ENCODE measurements around the gene MEMO1. TPM values are rescaled to one million over a fixed set of nuclear protein-coding genes. Genes with fewer than 3 reads are reported as not detected.
"Not testable (repeated sequence)": the region's sequence is repeated elsewhere in the genome, so short reads cannot be mapped to it uniquely, and the experiment has no call there.

MEMO1 gene
- total and polyA plus RNA-seq, 4 experiments from 2014 or later, result 31.0 to 45.1 (median 42.3) TPM

DNA sequence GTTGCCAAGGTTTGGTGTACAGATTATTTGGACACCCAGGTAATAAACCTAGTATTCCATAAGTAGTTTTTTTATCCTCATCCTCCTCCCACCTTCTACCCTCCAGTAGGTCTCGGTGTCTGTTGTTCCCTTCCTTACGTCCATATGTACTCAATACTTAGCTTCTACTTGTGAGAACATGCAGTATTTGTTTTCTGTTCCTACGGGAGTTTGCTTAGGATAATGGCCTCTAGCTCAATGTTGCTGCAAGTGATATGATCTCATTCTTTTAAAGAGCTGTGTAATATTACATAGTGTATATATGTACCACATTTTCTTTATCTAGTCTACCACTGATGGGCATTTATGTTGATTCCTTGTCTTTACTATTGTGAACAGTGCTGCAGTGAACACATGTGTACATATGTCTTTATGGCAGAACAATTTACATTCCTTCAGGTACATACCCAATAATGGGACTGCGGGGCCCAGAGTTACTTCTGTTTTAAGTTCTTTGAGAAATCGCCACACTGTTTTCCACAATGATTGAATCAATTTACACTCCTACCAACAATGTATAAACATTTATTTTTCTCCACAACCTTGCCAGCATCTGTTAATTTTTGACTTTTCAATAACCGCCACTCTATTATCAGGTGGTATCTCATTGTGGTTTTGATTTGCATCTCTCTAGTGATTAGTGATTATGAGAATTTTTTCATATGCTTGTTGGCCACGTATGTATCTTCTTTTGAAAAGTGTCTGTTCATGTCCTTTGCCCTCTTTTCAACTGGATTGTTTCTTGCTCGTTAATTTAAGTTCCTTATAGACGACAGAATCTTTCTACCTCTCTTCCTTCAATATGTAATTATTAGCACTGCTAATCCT is 88.0 kb downstream of the MEMO1 start:
- no peak overlapping the region for H3K4me3 ChIP-seq (ENCODE audit: low read length in 2 of 2)
- no peak for DNase-seq
- H3K27me3 ChIP-seq (ENCODE audit: insufficient read depth, low read length), result no peaks in the 10 kb centered on the region
- no peaks in the 10 kb centered on the region for H3K9me3 ChIP-seq (ENCODE audit: control insufficient read depth in 1 of 2, low read length in 2 of 2)
- CTCF ChIA-PET (ENCODE audit: partially characterized antibody), result no interaction called here
- H3K4me1 ChIP-seq (ENCODE audit: insufficient read depth, low read length), result no peaks in the 10 kb centered on the region
- no peak overlapping the region for H3K27ac ChIP-seq (ENCODE audit: low read depth, low read length)
- Mint-ChIP-seq H3K36me3 (peaks cover 32 to 38% of the 10 kb centered on the region in 2 donors), H3K9me3 (no peaks in the 10 kb centered on the region), H3K4me3 (no peak overlapping the region), H3K27ac (peak overlapping the region in 3 of 7 donors; percentile 5 to 38 (median 32)), H3K27me3 (no peaks in the 10 kb centered on the region), H3K4me1 (peaks cover 0 to 11% (median 10%) of the 10 kb centered on the region in 4 donors)
- POLR2A ChIA-PET (ENCODE audit: partially characterized antibody), result no interaction called here
- intact Hi-C loops (cut with micrococcal nuclease), result no loop called here
- no peaks in the 10 kb centered on the region for H3K36me3 ChIP-seq (ENCODE audit: insufficient read depth, low read length)

DNA sequence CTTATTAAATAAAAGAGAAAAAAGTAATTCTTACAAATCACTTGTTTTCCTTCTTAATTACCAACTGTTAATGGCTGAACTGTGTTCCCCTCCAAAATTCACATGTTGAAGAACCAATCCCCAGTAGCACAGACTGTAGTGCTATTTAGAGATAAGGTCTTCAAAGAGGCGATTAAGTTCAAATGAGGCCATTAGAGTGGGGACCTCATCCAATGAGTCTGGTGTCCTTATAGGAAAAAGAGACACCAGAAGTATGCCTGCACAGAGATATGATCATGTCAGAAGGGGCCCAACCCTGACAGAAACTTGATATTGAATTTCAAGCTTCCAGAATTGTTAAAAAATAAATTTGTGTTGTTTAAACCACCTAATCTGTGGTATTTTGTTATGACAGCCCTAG is 89.8 kb downstream of the MEMO1 start:
- Histone ChIP-seq H3K9me3 (ENCODE audit: control insufficient read depth in 1 of 2, low read length in 2 of 2) (no peaks in the 10 kb centered on the region), H3K27me3 (ENCODE audit: insufficient read depth, low read length) (no peaks in the 10 kb centered on the region), H3K27ac (ENCODE audit: low read depth, low read length) (no peak overlapping the region), H3K36me3 (ENCODE audit: insufficient read depth, low read length) (no peaks in the 10 kb centered on the region), H3K4me3 (ENCODE audit: low read length in 2 of 2) (no peak overlapping the region), H3K4me1 (ENCODE audit: insufficient read depth, low read length) (no peaks in the 10 kb centered on the region)
- Mint-ChIP-seq H3K4me3 (no peak overlapping the region), H3K27ac (no peak overlapping the region), H3K9me3 (no peaks in the 10 kb centered on the region), H3K4me1 (peaks cover 0 to 11% (median 10%) of the 10 kb centered on the region in 4 donors), H3K27me3 (no peaks in the 10 kb centered on the region), H3K36me3 (peaks cover 40 to 42% of the 10 kb centered on the region in 2 donors)
- DNase-seq, result no peak
- intact Hi-C loops (cut with micrococcal nuclease), result no loop called here
- CTCF ChIA-PET (ENCODE audit: partially characterized antibody), result interaction anchor here (0.6 kb wide), 1 partner anchor 56 kb away, joined by 3 read pairs; no protein-coding TSS in a partner anchor
- POLR2A ChIA-PET (ENCODE audit: partially characterized antibody), result no interaction called here

GRCh38 chr2:31919499-31919898 is 91.3 kb downstream of the MEMO1 start:
- intact Hi-C loops (cut with micrococcal nuclease), result no loop called here
- Histone ChIP-seq H3K27ac (ENCODE audit: low read depth, low read length) (no peak overlapping the region), H3K36me3 (ENCODE audit: insufficient read depth, low read length) (no peaks in the 10 kb centered on the region), H3K4me1 (ENCODE audit: insufficient read depth, low read length) (no peaks in the 10 kb centered on the region), H3K9me3 (ENCODE audit: control insufficient read depth in 1 of 2, low read length in 2 of 2) (no peaks in the 10 kb centered on the region), H3K4me3 (ENCODE audit: low read length in 2 of 2) (no peak overlapping the region), H3K27me3 (ENCODE audit: insufficient read depth, low read length) (no peaks in the 10 kb centered on the region)
- POLR2A ChIA-PET (ENCODE audit: partially characterized antibody), result no interaction called here
- no peaks in the 10 kb centered on the region for H3K9me3 Mint-ChIP-seq
- H3K27ac Mint-ChIP-seq, result peak overlapping the region in 2 of 7 donors; percentile 21 to 29
- CTCF ChIA-PET (ENCODE audit: partially characterized antibody), result no interaction called here
- no peak overlapping the region for H3K4me3 Mint-ChIP-seq
- DNase-seq, result no peak
- H3K36me3 Mint-ChIP-seq, result peaks cover 29 to 33% of the 10 kb centered on the region in 2 donors
- peaks cover 0 to 10% (median 8%) of the 10 kb centered on the region in 4 donors for H3K4me1 Mint-ChIP-seq
- H3K27me3 Mint-ChIP-seq, result no peaks in the 10 kb centered on the region

- Mint-ChIP-seq H3K4me1 (peaks cover 10 to 21% (median 17%) of the 10 kb centered on the region in 4 donors), H3K4me3 (no peak overlapping the region), H3K9me3 (no peaks in the 10 kb centered on the region), H3K36me3 (peaks cover 29 to 33% of the 10 kb centered on the region in 2 donors), H3K27me3 (no peaks in the 10 kb centered on the region), H3K27ac (peak overlapping the region in 1 of 7 donors; percentile 9)
- Histone ChIP-seq H3K9me3 (ENCODE audit: control insufficient read depth in 1 of 2, low read length in 2 of 2) (no peaks in the 10 kb centered on the region), H3K36me3 (ENCODE audit: insufficient read depth, low read length) (no peaks in the 10 kb centered on the region), H3K4me3 (ENCODE audit: low read length in 2 of 2) (no peak overlapping the region), H3K27ac (ENCODE audit: low read depth, low read length) (no peak overlapping the region), H3K4me1 (ENCODE audit: insufficient read depth, low read length) (peaks cover 7% of the 10 kb centered on the region), H3K27me3 (ENCODE audit: insufficient read depth, low read length) (no peaks in the 10 kb centered on the region)
- POLR2A ChIA-PET (ENCODE audit: partially characterized antibody), result no interaction called here
- intact Hi-C loops (cut with micrococcal nuclease), result loop anchor here (10.0 kb wide), 1 partner anchor 155 kb away; the partner anchor contains the start of gene SPAST
- CTCF ChIA-PET (ENCODE audit: partially characterized antibody), result interaction anchor here (1.4 kb wide), 1 partner anchor 136 kb away, joined by 3 read pairs; no protein-coding TSS in a partner anchor
- no peak for DNase-seq
Observed at GRCh38 chr2:31909661-31910060, 101.1 kb downstream of the MEMO1 start.

GRCh38 chr2:31907491-31907890 is 103.3 kb downstream of the MEMO1 start:
- intact Hi-C loops (cut with micrococcal nuclease), result loop anchor here (10.0 kb wide), 1 partner anchor 157 kb away; the partner anchor contains the start of gene SPAST
- not testable (repeated sequence) for DNase-seq

DNA sequence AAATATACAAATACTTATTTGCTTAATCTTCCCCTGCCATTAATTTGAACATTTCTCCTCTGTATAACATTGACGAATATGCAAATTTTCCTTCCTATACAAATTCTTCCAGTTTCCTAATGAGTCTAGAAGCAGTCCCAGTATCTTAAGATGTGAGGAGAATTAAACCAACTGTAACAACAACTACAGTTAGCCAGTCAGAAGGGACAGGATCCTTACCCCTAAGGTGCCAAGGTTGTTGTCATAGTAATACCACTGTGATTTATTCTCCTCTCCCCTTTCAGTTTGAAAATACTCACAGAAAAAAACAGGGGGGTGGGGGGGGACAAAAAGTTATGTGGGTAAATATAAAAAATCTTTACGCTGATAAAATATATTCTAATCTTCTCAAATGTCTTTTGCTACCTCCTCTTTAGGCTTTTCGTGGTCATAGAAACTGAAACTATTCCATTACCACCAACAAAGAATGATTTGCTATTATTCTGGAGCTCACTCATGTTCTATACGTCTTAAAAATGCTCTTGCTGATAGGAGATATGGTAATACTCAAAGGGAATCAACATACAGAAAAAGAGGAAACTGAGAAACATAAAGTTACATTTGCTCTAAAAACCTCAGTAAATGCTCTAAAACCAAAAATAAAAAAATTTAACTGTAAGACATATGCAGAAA is 107.6 kb downstream of the MEMO1 start:
- intact Hi-C loops (cut with micrococcal nuclease), result loop anchor here (10.0 kb wide), 1 partner anchor 162 kb away; the partner anchor contains the start of gene SPAST
- Mint-ChIP-seq H3K27ac (peak overlapping the region in 4 of 7 donors; percentile 2 to 74 (median 49)), H3K27me3 (no peaks in the 10 kb centered on the region), H3K4me3 (peak overlapping the region in 1 of 8 donors; percentile 2), H3K4me1 (peaks cover 7 to 13% (median 11%) of the 10 kb centered on the region in 4 donors), H3K36me3 (peaks cover 61 to 62% of the 10 kb centered on the region in 2 donors), H3K9me3 (peaks cover 2 to 12% (median 7%) of the 10 kb centered on the region in 8 donors)
- Histone ChIP-seq H3K36me3 (ENCODE audit: insufficient read depth, low read length) (peaks cover 8% of the 10 kb centered on the region), H3K27ac (ENCODE audit: low read depth, low read length) (no peak overlapping the region), H3K4me1 (ENCODE audit: insufficient read depth, low read length) (peaks cover 11% of the 10 kb centered on the region), H3K27me3 (ENCODE audit: insufficient read depth, low read length) (no peaks in the 10 kb centered on the region), H3K9me3 (ENCODE audit: control insufficient read depth in 1 of 2, low read length in 2 of 2) (no peaks in the 10 kb centered on the region), H3K4me3 (ENCODE audit: low read length in 2 of 2) (no peak overlapping the region)
- ChIA-PET CTCF (ENCODE audit: partially characterized antibody) (no interaction called here), POLR2A (ENCODE audit: partially characterized antibody) (no interaction called here)
- no peak for DNase-seq

More at GRCh38 chr2:31907491-31907890, 103.3 kb downstream of the MEMO1 start:
- H3K4me1 ChIP-seq (ENCODE audit: insufficient read depth, low read length), result peaks cover 16% of the 10 kb centered on the region
- H3K27me3 ChIP-seq (ENCODE audit: insufficient read depth, low read length); H3K9me3 Mint-ChIP-seq; H3K36me3 ChIP-seq (ENCODE audit: insufficient read depth, low read length); H3K9me3 ChIP-seq (ENCODE audit: control insufficient read depth in 1 of 2, low read length in 2 of 2); H3K27me3 Mint-ChIP-seq; CTCF ChIA-PET (ENCODE audit: partially characterized antibody); POLR2A ChIA-PET (ENCODE audit: partially characterized antibody); H3K4me3 ChIP-seq (ENCODE audit: low read length in 2 of 2); H3K4me3 Mint-ChIP-seq; H3K27ac ChIP-seq (ENCODE audit: low read depth, low read length): not testable (repeated sequence)
- Mint-ChIP-seq H3K36me3 (peaks cover 35 to 37% of the 10 kb centered on the region in 2 donors), H3K4me1 (peaks cover 16 to 28% (median 24%) of the 10 kb centered on the region in 4 donors), H3K27ac (peak overlapping the region in 2 of 7 donors; percentile 26 to 33)

- H3K27me3 ChIP-seq (ENCODE audit: insufficient read depth, low read length), result no peaks in the 10 kb centered on the region
- intact Hi-C loops (cut with micrococcal nuclease), result loop anchor here (10.0 kb wide), 1 partner anchor 163 kb away; the partner anchor contains the start of gene SPAST
- no peak for DNase-seq
- peaks cover 6 to 9% (median 8%) of the 10 kb centered on the region in 4 donors for H3K4me1 Mint-ChIP-seq
- no peak overlapping the region for H3K27ac ChIP-seq (ENCODE audit: low read depth, low read length)
- peaks cover 8% of the 10 kb centered on the region for H3K36me3 ChIP-seq (ENCODE audit: insufficient read depth, low read length)
- H3K27me3 Mint-ChIP-seq, result no peaks in the 10 kb centered on the region
- H3K4me3 ChIP-seq (ENCODE audit: low read length in 2 of 2), result no peak overlapping the region
- H3K27ac Mint-ChIP-seq, result no peak overlapping the region
- peaks cover 0 to 6% of the 10 kb centered on the region in 2 donors for H3K9me3 ChIP-seq (ENCODE audit: control insufficient read depth in 1 of 2, low read length in 2 of 2)
- peaks cover 5 to 26% (median 18%) of the 10 kb centered on the region in 8 donors for H3K9me3 Mint-ChIP-seq
- H3K36me3 Mint-ChIP-seq, result peaks cover 68 to 74% of the 10 kb centered on the region in 2 donors
- peaks cover 9% of the 10 kb centered on the region for H3K4me1 ChIP-seq (ENCODE audit: insufficient read depth, low read length)
- POLR2A ChIA-PET (ENCODE audit: partially characterized antibody), result no interaction called here
- H3K4me3 Mint-ChIP-seq, result no peak overlapping the region
- CTCF ChIA-PET (ENCODE audit: partially characterized antibody), result no interaction called here
Observed at GRCh38 chr2:31901900-31902299, 108.9 kb downstream of the MEMO1 start.

Measured in CD4-positive, alpha-beta memory T cell (primary cell).